A549 (cell line): ENCODE data around the gene TNP2. TPM values are rescaled to one million over a fixed set of nuclear protein-coding genes. Genes with fewer than 3 reads are reported as not detected.

Experiments
- ATAC-seq, 2 experiments: fragments of 200-7000 bp in 1 of 2; fragments of >200 bp in 1 of 2; cut with Nextera tagmentation in 1 of 2; cut with Tn5 transposase in 1 of 2; 3 replicates each; pipeline versions ENCODE4 v1.8.0 to v1.9.1; 2018 to 2020; ENCODE audit warnings: mild to moderate bottlenecking in 1 of 2, moderate library complexity in 1 of 2
- CTCF ChIA-PET: fragments of 300-600 bp; sonication (Branson Sonifier 250); formaldehyde crosslinking; extraction: SDS; loops from one replicate; lab custom pipeline; 2021; ENCODE audit warnings: antibody characterized with exemption, inconsistent platforms; lab: Yijun Ruan, JAX
- POLR2A ChIA-PET: fragments of 350-600 bp; formaldehyde crosslinking; extraction: SDS; loops from one replicate; lab custom pipeline; 2021; ENCODE audit warnings: antibody characterized with exemption, inconsistent platforms; lab: Yijun Ruan, JAX
- DNase-seq, 2 experiments: peaks; one replicate each; pipeline versions ENCODE4 v3.0.0 to v3.0.0-alpha.2; 2011 to 2016; ENCODE audit warnings: low read depth in 1 of 2, low spot score in 1 of 2
- FAIRE-seq: peaks from 2 replicates; lab custom pipeline; 2011; peaks lifted over from hg19 to GRCh38; lab: Jason Lieb, UNC
- H3K27ac ChIP-seq, 2 experiments: fragments of >200 bp; sonication (Bioruptor Twin); formaldehyde crosslinking; 3 replicates each; pipeline ENCODE4 v1.5.1; 2016 to 2017
- H3K4me1 ChIP-seq: fragments of >200 bp; sonication (Bioruptor Twin); formaldehyde crosslinking; 3 replicates; pipeline ENCODE4 v1.6.1; 2016
- H3K4me2 ChIP-seq: fragments of >200 bp; sonication (Bioruptor Twin); formaldehyde crosslinking; 3 replicates; pipeline ENCODE4 v1.6.1; 2016
- H3K4me3 ChIP-seq: fragments of >200 bp; sonication (Bioruptor Twin); formaldehyde crosslinking; 3 replicates; pipeline ENCODE4 v1.5.1; 2016
- H3K9me3 ChIP-seq: fragments of >200 bp; sonication (Bioruptor Twin); formaldehyde crosslinking; 3 replicates; pipeline ENCODE4 v1.6.1; 2016
- BCL3 ChIP-seq: fragments of >200 bp; sonication (Bioruptor Twin); formaldehyde crosslinking; IDR thresholded peaks from 3 replicates; pipeline ENCODE4 v1.6.1; 2016
- CEBPB ChIP-seq, 2 experiments: fragments of >200 bp in 1 of 2; sonication (Bioruptor Twin) in 1 of 2; formaldehyde crosslinking in 1 of 2; IDR thresholded peaks; 2 replicates each; pipeline ENCODE4 v1.6.1; 2012 to 2016
- CHD4 ChIP-seq: fragments of 200-600 bp; sonication (generic); IDR thresholded peaks from 2 replicates; pipeline ENCODE4 v1.6.1; 2016; ENCODE audit warnings: antibody characterized with exemption, mild to moderate bottlenecking, borderline replicate concordance
- CTCF ChIP-seq: fragments of >200 bp; sonication (Bioruptor Twin); formaldehyde crosslinking; IDR thresholded peaks from 3 replicates; pipeline ENCODE4 v1.5.1; 2016
- HDAC2 ChIP-seq: fragments of 200-600 bp; sonication (generic); IDR thresholded peaks from 2 replicates; pipeline ENCODE4 v1.6.1; 2016
- HES2 ChIP-seq: fragments of >200 bp; sonication (Bioruptor Twin); formaldehyde crosslinking; IDR thresholded peaks from 2 replicates; pipeline ENCODE4 v1.6.1; 2016
- HEYL ChIP-seq: fragments of 250-450 bp; sonication (Bioruptor Pico); IDR thresholded peaks from 2 replicates; pipeline ENCODE4 v1.8.0; 2021; ENCODE audit warnings: mild to moderate bottlenecking, moderate library complexity
- MAZ ChIP-seq: fragments of 150-350 bp; IDR thresholded peaks from 2 replicates; pipeline ENCODE4 v1.6.1; 2014; ENCODE audit warnings: antibody characterized with exemption, low read depth, low read length, borderline replicate concordance
- POLR2AphosphoS2 ChIP-seq: conservative IDR thresholded peaks from 2 replicates; pipeline ENCODE4 v1.6.1; 2012; ENCODE audit warnings: low read length, improper control_type of control experiment, inconsistent platforms
- RAD21 ChIP-seq, 2 experiments: fragments of >200 bp in 1 of 2; sonication (Bioruptor Twin) in 1 of 2; formaldehyde crosslinking in 1 of 2; IDR thresholded peaks in 1 of 2; conservative IDR thresholded peaks in 1 of 2; 2 replicates in 1 of 2; 3 replicates in 1 of 2; pipeline ENCODE4 v1.6.1; 2012 to 2018; ENCODE audit warnings: inconsistent platforms in 1 of 2
- REST ChIP-seq: fragments of 200-600 bp; sonication (generic); IDR thresholded peaks from 2 replicates; pipeline ENCODE4 v1.6.1; 2016; ENCODE audit warnings: antibody characterized with exemption, mild to moderate bottlenecking, moderate library complexity
- RNF2 ChIP-seq: fragments of 200-600 bp; sonication (generic); IDR thresholded peaks from 2 replicates; pipeline ENCODE4 v1.6.1; 2016; ENCODE audit warnings: low read depth, mild to moderate bottlenecking, antibody characterized with exemption, moderate library complexity, borderline replicate concordance
- SMC3 ChIP-seq: fragments of >200 bp; sonication (Bioruptor Twin); formaldehyde crosslinking; IDR thresholded peaks from 3 replicates; pipeline ENCODE4 v1.6.1; 2018; ENCODE audit warnings: inconsistent platforms
- TFCP2L1 ChIP-seq: fragments of 250-450 bp; sonication (Bioruptor Pico); IDR thresholded peaks from 2 replicates; pipeline ENCODE4 v1.5.0; 2021; ENCODE audit warnings: mild to moderate bottlenecking
- TP53 ChIP-seq: fragments of 250-450 bp; sonication (Bioruptor Pico); IDR thresholded peaks from 2 replicates; pipeline ENCODE4 v1.5.0; 2021; ENCODE audit warnings: mild to moderate bottlenecking, moderate library complexity
- USF2 ChIP-seq: fragments of 450-650 bp; IDR thresholded peaks from 2 replicates; pipeline ENCODE4 v1.6.1; 2014; ENCODE audit warnings: antibody characterized with exemption
- ZC3H11A ChIP-seq: fragments of 450-650 bp; IDR thresholded peaks from 2 replicates; pipeline ENCODE4 v1.6.1; 2014; ENCODE audit warnings: antibody characterized with exemption, mild to moderate bottlenecking
- ZFP36 ChIP-seq: fragments of 450-650 bp; IDR thresholded peaks from 2 replicates; pipeline ENCODE4 v1.6.1; 2014; ENCODE audit warnings: borderline replicate concordance; ENCODE audit not compliant: partially characterized antibody
- WGBS: methylation state at CpG from one replicate; pipeline ENCODE4 v1.1.6; 2017; ENCODE audit errors: missing lambda C conversion rate; 5-methylcytosine and 5-hydroxymethylcytosine counted together
- polyA plus RNA-seq, 4 experiments: library from polyadenylated mRNA; depleted of rRNA in 3 of 4; stranded (reverse); fragments of >200 nt; fragmentation: RNase III in 1 of 4; extraction: RNeasy Plus Mini Kit Qiagen cat#74134 plus additional on column Dnase treatment in 1 of 4; gene quantifications; 2 replicates in 3 of 4; 3 replicates in 1 of 4; pipeline ENCODE4 v1.2.3, GENCODE V29; 2011 to 2017

The TNP2 gene
- polyA plus RNA-seq, 2 of the 4 experiments (the other 2 are of a cell fraction), result not detected

- no peak for TF ChIP-seq USF2
- no peak for TF ChIP-seq TFCP2L1 (CRISPR knock-in tag)
Observed at GRCh38 chr16:11253995-11254912, 14.9 kb downstream of the TNP2 start (continued).

GRCh38 chr16:11253009-11253994 is 15.8 kb downstream of the TNP2 start:
- POLR2A ChIA-PET, result no interaction called here
- no peaks in the 10 kb centered on the region for H3K9me3 ChIP-seq
- H3K27ac ChIP-seq, result no peak overlapping the region
- DNase-seq (no peak), ATAC-seq (no peak), FAIRE-seq (no peak)
- no peak overlapping the region for H3K4me3 ChIP-seq
- H3K4me1 ChIP-seq, result 0 out of 3 replicates have a peak, but pooled peaks cover 5% of the 10 kb centered on the region
- TF ChIP-seq BCL3, result no peak
- TF ChIP-seq REST, result no peak
- no peak for TF ChIP-seq SMC3
- TF ChIP-seq CEBPB (IDR thresholded peaks at IDR 0.05), result no peak
- TF ChIP-seq ZC3H11A, result no peak
- no peak for TF ChIP-seq CTCF
- no peak for TF ChIP-seq ZFP36
- TF ChIP-seq RNF2, result no peak
- no peak for TF ChIP-seq HEYL (CRISPR knock-in tag)
- no peak for TF ChIP-seq HES2
- TF ChIP-seq MAZ, result no peak
- TF ChIP-seq TP53 (CRISPR knock-in tag), result no peak
- TF ChIP-seq POLR2AphosphoS2, result no peak
- TF ChIP-seq RAD21 (conservative IDR thresholded peaks at IDR 0.05 in 1 of 2, IDR thresholded peaks at IDR 0.05 in 1 of 2), result no peak
- TF ChIP-seq HDAC2, result no peak
- TF ChIP-seq CHD4, result no peak
- CTCF ChIA-PET, result interaction anchor here (0.6 to 12.3 kb wide), 2 partner anchors 286 to 1910 kb away, joined by 3 to 364 read pairs; no protein-coding TSS in a partner anchor
- H3K4me2 ChIP-seq, result no peak overlapping the region
- 78% methylated on average over 5 of the region's 5 CpGs for WGBS
